HEK293 (cell line): Measurements from ENCODE around the gene KIF17.

Source experiments
- KLF7 ChIP-seq: fragments of 450-650 bp; formaldehyde crosslinking; IDR thresholded peaks from 2 replicates; pipeline ENCODE4 v1.5.1; 2016; ENCODE audit warnings: missing biosample characterization, missing genetic modification characterization, borderline replicate concordance
- KLF8 ChIP-seq: fragments of 450-650 bp; formaldehyde crosslinking; IDR thresholded peaks from 2 replicates; pipeline ENCODE4 v1.5.1; 2016; ENCODE audit warnings: missing biosample characterization, missing genetic modification characterization
- YY1 ChIP-seq: fragments of 450-650 bp; formaldehyde crosslinking; IDR thresholded peaks from 2 replicates; pipeline ENCODE4 v1.5.1; 2018; ENCODE audit warnings: missing biosample characterization, missing genetic modification characterization
- ZNF354C ChIP-seq: fragments of 450-650 bp; formaldehyde crosslinking; IDR thresholded peaks from 2 replicates; pipeline ENCODE4 v1.5.1; 2016; ENCODE audit warnings: missing biosample characterization, missing genetic modification characterization, low read depth, borderline replicate concordance
- ZNF707 ChIP-seq: fragments of 450-650 bp; formaldehyde crosslinking; IDR thresholded peaks from 2 replicates; pipeline ENCODE4 v1.5.1; 2016; ENCODE audit warnings: missing biosample characterization, missing genetic modification characterization
- TF ChIP-seq, protein P1 (sequence below): fragments of 450-650 bp; formaldehyde crosslinking; IDR thresholded peaks from 2 replicates; pipeline ENCODE4 v1.5.1; 2016; ENCODE audit warnings: missing biosample characterization, missing genetic modification characterization, borderline replicate concordance

DNA sequence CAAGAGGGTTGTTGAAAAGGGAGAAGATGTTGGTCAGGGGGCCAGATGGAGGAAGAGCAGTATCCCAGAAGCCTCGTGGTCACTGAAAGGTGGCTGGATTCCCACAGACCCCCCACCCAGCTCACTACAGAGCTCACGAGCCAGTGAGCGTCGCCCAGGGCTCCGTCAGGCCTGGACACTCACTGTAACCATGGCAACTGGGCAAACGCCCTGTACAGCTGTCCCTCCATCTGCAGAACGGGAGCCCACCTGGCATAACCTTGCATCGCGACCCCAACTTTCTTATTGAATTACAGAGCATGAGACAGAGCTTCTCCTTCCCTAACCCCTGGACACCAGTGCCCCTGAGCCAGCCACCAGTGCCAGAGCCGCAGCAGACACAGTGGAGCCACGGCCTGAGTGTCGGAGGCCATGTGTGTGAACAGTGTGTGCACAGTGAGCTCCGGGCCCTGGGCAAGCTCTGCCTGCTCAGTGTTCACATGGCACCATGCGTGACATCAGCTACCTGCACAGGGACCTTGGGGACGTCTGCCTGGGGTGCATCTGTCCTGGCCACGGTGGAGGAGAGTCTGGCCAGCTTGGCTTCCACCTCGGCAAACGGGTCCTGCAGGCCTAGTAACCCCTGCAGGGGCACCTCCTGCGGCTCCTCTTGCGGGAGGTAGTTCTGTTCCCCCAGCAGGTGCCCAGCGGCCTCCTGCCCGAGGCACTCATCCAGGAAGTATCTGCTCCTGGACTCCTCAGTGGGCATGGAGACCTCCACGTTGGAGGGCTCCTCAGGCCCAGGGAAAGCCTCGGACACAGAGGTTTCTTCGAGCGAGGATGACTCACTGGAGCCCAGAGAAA lies 30.7 kb downstream of the KIF17 start:
- no peak for TF ChIP-seq KLF7 (tag by site-specific recombination)
- no peak for TF ChIP-seq ZNF707
- TF ChIP-seq KLF8 (tag by site-specific recombination), result no peak
- no peak for TF ChIP-seq YY1 (tag by site-specific recombination)
- TF ChIP-seq, protein P1, sequence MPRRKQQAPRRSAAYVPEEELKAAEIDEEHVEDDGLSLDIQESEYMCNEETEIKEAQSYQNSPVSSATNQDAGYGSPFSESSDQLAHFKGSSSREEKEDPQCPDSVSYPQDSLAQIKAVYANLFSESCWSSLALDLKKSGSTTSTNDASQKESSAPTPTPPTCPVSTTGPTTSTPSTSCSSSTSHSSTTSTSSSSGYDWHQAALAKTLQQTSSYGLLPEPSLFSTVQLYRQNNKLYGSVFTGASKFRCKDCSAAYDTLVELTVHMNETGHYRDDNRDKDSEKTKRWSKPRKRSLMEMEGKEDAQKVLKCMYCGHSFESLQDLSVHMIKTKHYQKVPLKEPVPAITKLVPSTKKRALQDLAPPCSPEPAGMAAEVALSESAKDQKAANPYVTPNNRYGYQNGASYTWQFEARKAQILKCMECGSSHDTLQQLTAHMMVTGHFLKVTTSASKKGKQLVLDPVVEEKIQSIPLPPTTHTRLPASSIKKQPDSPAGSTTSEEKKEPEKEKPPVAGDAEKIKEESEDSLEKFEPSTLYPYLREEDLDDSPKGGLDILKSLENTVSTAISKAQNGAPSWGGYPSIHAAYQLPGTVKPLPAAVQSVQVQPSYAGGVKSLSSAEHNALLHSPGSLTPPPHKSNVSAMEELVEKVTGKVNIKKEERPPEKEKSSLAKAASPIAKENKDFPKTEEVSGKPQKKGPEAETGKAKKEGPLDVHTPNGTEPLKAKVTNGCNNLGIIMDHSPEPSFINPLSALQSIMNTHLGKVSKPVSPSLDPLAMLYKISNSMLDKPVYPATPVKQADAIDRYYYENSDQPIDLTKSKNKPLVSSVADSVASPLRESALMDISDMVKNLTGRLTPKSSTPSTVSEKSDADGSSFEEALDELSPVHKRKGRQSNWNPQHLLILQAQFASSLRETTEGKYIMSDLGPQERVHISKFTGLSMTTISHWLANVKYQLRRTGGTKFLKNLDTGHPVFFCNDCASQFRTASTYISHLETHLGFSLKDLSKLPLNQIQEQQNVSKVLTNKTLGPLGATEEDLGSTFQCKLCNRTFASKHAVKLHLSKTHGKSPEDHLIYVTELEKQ (tag by site-specific recombination), result no peak
- TF ChIP-seq ZNF354C (tag by site-specific recombination), result no peak
